Suppressor macrophage treated with lipopolysaccharide for 4 hours (primary cell): ENCODE measurements around the gene EXTL1.

Experiments used
- DNase-seq: peaks from one replicate; pipeline ENCODE4 v3.0.0-alpha.2; 2020

EXTL1 gene

DNA sequence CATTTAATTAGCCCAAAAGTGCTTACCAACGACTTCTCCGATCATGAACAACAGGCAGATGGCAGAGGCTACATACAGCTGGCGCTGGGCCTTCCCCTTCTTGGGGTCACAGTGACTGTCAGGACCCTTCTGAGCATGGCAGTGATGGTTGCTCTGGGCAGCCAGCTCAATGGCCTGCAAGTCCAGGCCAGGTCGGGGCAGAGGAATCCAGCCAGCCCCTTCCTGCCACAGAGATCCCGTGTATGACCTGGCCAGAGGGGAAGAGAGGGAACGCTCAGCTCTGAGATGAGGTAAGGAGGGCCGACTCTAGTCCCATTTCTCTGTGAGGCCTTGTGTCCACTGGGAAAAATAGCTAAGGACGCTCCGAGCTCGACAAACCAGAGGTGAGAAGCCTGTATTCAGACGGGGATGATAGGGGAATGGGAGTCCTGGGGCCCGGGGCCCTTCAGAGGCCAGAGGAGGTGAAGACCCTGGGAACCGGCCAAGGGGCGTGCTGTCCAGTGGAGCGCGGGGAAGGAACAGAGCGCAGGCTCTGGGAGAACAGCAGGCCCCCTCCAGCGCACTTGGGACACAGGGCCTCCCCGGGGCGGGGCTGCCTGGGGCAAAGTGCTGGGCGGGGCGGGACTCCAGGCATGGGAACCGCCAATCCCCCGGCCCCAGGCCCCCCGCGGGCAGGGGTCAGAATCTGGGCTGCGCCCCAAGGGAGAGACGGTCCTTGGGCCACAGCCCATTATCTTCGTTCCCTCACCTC, 23.6 kb downstream of the EXTL1 start:
- no peak for DNase-seq

- no peak for DNase-seq
Measured at GRCh38 chr1:26045722-26046245, 24.2 kb downstream of the EXTL1 start, which contains the start of gene SLC30A2. Gene SLC30A2, minus strand, starts transcription at chr1:26046118. Its CDS starts 222 bp downstream, at chr1:26045896.

DNA sequence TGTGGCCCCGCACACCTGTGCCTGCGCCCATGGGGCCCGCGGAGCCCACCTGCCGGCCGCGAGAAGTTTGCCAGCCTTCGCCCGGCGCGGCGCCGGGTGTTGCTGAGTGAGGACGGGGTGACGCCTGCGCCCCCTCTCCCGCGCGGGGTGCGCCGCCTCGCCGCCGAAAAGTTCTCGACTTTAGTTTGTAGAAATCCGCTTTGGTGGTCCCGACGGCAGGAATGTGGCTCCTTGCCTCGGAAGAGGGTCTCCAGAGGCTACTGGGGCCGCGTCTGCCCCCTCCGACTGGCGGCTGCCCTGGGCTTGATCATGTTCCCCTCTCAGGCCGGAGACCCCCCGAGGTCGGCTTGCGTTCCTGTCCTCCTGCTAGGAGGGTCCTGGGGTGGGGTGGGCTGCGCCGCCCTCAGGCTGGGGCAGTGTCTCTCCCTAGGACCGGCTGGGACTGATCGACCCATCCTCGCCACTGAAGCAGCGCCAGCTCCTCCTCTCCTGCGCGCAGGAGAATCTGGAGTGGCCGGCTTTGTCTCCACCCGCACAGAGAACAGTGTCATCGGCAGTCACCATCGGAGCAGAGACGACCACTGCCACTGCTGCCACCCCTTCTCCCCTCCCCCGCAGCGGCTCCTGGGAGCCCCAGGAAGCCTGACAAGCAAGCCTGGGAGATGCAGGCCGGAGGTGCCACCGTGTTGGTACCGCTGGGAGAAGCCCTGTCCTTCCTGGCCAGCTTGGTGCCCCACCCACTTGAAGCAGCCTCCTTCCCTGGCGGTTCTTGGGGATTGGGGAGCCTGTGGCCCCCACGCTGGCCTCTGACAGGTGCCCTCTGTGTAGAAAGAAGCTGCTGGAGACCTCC, 24.9 kb downstream of the EXTL1 start:
- no peak for DNase-seq

DNA sequence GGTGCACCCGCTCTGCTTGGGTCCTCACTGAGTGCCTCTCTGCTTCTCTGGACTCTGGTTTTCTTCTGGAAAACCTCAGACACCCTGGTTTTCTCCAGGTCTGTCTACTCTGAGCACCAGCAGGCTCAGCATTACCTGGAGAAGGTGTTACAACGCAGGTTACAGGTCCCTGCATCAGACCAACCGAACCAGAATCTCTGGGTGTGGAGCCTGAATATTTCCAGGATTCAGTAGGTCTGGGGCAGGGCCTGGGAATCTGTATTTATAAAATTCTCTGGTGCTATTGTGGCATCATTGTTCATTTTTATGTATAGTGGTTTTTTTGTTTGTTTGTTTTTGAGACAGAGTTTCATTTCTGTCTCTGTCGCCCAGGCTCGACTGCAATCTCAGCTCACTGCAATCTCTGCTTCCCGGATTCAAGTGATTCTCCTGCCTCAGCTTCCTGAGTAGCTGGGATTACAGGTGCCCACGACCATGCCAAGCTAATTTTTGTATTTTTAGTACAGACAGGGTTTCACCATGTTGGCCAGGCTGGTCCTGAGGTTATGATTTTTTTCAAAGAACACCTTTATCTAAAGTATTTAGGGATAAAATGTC, 25.8 kb downstream of the EXTL1 start:
- no peak for DNase-seq

- DNase-seq, result no peak
Measured at GRCh38 chr1:26049531-26050247, 28.1 kb downstream of the EXTL1 start.

DNA sequence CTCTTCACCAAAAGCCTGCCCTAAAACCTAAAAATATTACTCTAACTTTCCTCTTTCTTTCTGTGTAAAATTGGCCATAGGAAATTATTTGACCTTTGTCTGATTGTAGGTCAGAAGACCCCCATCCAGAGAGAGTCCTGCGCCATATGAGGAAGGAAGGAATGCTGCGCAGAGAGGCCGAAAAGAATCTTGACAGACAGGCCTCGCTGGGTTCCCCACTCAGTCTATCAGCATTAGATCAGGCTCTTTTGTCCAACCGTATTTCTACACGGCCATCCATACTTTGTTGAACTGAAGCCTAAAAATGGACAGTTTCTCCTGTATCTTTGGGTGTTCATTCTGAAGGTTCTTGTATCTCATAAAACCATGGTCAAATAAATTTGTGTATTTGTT, 28.7 kb downstream of the EXTL1 start:
- no peak for DNase-seq

GRCh38 chr1:26053718-26054560, 32.4 kb downstream of the EXTL1 start:
- DNase-seq, result no peak

GRCh38 chr1:26055041-26055440, 33.5 kb downstream of the EXTL1 start:
- no peak for DNase-seq

DNA sequence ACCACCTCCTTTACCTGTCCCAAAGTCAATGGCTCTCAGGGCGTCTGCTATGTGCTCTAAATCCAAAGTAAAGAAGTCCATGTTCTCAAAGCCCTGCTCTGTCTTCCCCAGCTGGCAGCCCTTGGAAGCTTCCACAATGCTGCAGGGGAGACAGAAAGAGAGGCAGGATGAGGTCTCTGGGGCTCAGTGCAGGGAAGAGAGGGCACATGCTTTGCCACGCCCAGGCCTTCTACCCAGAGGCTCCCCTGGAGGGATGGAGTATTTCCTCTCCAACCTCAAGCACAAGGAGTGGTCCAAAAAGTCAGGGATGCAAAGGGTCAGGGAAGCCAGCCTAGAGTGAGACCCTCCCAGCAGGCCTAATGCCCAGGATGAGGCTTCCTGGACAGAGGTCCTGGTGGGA, 35.6 kb downstream of the EXTL1 start:
- no peak for DNase-seq

DNA sequence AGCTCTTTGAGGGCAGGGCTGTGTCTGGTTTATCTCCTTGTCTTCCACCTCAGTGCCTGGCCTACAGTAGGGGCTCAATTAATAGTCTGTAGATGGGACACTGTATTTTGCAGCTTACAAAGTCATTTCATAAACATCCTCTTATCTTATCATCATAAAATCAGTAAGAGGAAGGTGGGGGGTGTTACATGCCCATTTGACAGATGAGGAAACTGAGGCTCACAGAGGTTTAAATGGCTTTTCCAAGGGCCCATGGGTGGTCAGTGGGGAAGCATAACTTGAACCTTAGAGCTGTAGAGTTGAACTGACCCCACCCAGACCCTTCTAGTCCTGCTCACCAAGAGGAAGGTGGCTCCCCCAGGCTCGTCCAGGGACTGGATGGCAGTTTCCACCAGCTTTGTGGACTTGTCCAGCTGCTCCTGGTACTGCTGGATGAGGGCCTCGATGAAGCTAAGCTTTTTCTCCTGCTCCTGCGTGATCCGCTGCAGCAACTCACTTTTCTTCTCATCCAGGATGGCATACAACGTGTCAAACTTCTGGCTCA, 36.5 kb downstream of the EXTL1 start:
- no peak for DNase-seq

GRCh38 chr1:26059906-26060305, 38.3 kb downstream of the EXTL1 start:
- no peak for DNase-seq

DNA sequence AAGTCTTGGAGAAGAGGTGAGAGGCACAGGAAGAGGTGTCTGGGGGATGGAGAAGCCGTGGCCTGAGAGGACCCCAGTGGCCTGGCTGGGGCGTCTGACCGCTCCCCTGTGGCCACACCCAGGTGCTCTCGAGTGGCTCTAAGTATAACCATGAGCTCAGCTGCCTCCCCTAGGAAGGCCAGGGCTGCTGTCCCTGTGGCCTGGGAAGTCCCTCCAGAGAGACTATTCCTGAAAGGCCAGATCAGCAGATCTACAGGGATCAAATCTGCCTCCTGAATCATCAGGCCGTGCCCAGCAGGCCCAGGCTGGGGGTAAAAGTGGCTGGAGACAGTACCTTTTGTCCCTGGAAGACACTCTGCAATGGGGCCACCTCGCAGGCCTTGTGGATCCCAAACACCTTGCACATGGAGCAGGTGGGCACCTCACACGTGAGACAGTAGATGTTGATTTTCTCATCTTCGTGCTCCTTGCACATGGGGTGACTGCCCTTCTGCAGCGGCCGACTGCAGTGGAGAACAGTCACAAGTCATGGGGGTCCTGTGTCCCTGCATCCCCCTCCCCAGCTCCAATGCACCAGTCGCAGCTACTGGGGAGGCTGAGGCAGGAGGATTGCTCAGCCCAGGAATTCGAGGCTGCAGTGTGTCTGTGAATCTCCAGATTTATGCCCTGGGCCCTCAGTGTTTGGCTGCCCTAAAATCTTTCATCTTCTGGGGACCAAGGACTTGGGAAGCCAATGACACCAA, 39.4 kb downstream of the EXTL1 start:
- no peak for DNase-seq

GRCh38 chr1:26064553-26064952, 43.0 kb downstream of the EXTL1 start:
- no peak for DNase-seq

DNA sequence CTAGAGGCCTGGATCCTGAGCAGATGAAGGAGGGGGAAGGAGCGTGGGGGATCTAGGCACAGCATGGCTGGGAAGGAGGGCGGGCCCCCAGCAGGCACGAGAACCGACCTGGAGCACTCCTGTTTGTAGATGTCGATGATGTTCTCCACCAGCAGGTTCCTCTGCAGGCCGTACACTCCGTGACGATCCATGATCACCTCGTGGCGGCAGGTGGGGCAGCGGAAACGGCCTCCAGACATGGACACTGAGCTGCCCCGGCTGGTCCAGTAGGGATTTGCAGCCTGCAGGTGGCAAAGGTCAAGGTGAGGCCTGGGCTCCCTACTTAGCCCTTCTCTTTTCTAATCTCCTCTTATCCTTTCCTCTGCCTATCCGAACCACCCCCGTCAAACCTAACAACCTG, 44.6 kb downstream of the EXTL1 start:
- no peak for DNase-seq

DNA sequence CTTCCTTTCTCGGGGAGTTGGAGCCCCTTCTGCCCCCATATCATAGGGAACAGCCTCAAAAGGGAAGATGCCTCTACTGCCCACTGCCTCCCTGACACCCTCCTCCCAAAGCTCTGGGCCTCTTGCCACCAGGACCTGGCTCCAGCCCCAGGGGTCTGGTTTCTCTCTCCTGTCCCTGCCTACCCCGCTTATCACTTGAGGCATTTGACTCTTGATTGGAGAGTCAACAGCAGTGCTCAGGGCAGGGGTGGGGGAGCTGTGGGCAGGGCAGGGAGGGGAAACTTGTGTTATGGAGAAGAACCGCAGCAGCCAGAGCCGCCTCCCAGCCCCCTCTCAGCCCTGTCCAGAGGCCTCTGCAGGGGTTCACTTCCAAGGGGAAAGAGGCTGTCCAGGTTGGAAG, 45.3 kb downstream of the EXTL1 start:
- DNase-seq, result no peak

GRCh38 chr1:26067432-26067911, 45.9 kb downstream of the EXTL1 start, which contains the start of gene TRIM63:
Gene TRIM63, minus strand, starts transcription at chr1:26067630. Its CDS starts 136 bp downstream, at chr1:26067494.
- no peak for DNase-seq

DNA sequence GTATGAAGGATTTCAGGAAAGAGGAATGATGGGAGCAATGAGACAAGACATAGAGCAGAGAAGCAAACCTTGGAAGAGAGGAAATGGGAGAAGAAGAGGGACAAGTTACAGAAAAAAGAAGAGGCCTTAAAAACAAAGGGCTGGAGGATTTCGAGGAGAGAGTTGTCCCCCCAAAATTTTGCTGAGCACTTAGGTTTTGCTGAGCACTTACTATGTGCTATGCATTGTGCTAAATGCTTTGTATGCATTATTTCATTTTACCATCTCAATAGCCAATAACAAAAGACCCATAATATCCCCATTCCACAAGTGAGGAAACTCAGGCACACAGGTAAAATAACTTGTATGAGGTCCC, 48.3 kb downstream of the EXTL1 start:
- no peak for DNase-seq

GRCh38 chr1:26070296-26070962, 48.9 kb downstream of the EXTL1 start:
- DNase-seq, result no peak

- DNase-seq, result no peak
Measured at GRCh38 chr1:26070963-26071342, 49.4 kb downstream of the EXTL1 start.

DNA sequence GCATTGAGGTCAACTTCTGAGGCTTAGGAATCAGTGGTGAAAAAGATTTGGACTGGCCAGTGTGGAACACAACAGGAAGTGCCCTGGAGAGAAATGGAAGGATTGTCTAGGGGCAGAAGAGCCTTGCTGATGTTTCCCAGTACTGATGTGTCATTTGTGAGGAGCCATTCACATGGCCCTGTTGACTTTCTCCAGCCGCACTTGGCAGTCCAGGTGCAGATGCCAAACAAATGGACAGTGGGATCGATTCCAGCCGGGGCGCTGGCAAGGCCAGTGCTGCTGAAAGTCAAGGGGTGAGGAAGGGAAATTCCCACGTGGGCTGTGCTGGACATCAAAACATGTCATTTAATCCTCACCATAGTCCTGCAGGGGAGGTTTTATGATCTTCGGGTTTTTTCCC, 50.7 kb downstream of the EXTL1 start:
- no peak for DNase-seq
